Measurements from ENCODE around the gene MARCHF10.
A peak's percentile ranks its signal among the peaks of the same experiment; 100 is the strongest.
"Not testable (repeated sequence)": the region's sequence is repeated elsewhere in the genome, so short reads cannot be mapped to it uniquely, and the experiment has no call there.

The MARCHF10 gene, protein sequence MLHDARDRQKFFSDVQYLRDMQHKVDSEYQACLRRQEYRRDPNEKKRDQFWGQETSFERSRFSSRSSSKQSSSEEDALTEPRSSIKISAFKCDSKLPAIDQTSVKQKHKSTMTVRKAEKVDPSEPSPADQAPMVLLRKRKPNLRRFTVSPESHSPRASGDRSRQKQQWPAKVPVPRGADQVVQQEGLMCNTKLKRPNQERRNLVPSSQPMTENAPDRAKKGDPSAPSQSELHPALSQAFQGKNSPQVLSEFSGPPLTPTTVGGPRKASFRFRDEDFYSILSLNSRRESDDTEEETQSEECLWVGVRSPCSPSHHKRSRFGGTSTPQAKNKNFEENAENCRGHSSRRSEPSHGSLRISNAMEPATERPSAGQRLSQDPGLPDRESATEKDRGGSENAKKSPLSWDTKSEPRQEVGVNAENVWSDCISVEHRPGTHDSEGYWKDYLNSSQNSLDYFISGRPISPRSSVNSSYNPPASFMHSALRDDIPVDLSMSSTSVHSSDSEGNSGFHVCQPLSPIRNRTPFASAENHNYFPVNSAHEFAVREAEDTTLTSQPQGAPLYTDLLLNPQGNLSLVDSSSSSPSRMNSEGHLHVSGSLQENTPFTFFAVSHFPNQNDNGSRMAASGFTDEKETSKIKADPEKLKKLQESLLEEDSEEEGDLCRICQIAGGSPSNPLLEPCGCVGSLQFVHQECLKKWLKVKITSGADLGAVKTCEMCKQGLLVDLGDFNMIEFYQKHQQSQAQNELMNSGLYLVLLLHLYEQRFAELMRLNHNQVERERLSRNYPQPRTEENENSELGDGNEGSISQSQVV

DNA sequence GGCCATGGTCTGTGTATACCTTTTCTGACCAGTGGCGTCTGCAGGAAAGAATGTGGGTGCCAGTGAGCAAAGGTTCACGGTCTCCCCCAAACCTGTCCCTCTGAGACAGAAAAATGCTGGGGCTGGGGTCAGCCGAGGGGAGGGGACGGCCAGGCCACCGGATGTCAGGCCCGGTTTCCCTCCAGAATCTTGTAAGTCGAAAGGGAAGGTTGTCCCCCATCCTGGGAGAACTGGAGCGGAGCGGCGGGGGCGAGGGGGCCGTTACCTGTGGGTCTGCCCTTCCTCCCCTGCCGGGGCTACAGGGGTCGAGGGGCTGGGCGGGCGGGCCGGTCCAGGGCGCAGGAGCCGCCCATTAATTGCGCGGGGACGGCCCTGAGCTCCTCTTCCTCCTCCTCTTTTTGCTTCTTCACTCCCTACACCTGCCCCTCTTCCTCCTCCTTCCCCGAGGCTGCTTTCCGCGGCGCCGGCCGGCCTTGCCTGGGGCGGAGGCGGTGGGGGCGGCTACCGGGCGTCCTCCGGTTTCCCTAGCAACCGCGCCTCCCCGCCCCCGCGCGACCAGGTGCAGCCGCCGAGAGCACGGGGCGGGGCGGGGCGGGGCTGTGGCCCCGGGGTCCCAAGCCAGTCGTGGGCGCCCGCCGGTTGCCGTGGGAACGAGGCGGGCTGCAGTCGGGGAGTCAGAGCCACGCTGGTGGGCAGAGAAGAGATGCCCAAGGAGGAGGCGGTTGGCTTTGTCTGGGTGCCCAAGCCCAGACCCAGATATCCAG lies at the start of gene MARCHF10:
Gene MARCHF10, minus strand, starts transcription at position 503 of the 764 bp plus-strand sequence. CDS start 6,579 bp downstream, outside the sequence.
- DNase-seq = peak; percentile 63

DNA sequence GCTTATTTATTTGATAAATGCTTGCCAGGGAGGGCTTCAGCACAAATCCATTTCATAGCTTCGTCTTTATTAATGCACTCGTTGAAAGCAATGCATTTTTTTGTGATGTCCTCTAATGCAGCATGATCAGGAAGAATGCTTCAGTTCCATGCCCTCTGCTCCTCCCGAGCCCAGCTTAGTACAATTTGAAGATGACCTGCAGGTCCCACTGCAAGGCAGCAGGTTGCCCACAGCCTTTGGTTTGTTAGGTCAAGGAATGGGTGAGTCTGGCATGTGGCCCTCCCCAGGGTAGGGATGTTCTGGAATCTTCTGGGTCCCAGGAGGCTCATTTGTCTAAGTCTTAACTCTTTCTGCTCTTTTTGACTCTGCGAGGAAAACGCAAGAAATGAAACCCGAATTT lies 49.4 kb upstream of the MARCHF10 start:
- no peak for DNase-seq

DNA sequence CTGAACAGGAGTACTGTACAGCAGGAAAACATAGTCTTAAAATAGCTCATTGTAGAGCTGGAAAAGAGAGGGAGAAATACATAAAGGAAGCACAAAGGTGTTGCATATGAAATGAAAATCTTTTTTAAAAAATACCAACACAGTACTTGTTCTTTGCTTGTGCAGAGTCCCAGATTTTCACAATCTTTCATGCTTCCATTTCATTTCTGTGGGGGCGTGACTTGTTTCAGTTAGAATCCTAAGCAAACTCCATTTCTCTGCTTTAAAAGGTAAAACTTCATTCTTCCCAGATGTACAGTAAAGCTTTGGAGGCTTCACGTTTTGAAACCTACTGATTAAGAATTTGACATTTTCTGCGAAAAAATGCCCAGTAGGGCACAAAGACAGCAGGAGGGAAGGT lies 48.5 kb upstream of the MARCHF10 start:
- DNase-seq = no peak

DNA sequence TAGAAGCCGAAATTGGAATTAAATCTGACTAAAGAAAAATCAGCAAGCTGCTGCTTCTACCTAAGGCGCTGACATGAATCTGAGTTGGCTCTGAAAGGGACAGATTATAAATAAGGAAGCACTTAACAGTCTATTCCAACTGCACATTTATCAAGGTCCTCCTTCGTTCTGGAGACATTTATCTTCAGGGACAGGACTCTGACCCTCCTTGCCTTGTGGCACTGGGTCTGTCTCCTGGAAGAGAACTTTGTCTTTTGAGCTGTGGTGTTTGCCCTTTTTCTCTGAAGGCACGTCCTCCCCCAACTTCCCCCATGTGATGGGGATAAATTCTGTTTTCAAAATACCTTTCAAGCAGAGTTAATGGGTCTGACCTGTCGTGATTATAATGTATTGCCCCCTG lies 47.0 kb upstream of the MARCHF10 start:
- no peak for DNase-seq

DNA sequence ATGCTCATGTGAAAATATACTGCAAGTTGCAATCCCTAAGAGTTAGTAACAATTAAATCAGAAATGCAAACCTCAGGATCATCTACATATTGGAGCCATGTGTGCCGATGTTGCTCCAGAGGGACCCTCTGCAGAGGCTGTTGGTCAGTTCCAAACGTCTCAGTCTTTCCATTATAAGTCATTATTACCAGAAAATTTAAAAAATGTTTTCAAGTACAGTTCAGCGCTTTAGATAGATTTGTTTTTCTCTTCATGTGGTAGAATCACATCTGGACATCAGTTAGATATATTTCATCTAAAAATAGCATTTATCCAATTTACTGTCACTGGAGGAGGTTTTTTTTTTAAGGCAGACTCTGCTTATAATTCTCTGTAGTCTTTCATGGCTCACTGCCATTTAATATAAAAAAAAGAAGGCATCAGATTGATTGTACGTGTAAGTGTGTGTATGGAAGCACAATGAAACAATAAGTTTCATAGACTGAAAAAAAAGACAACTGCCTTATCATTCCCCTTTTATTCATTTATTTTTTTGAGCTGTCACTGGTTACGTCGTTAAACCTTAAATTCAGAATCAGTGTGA lies 46.1 kb upstream of the MARCHF10 start:
- no peak for DNase-seq

DNA sequence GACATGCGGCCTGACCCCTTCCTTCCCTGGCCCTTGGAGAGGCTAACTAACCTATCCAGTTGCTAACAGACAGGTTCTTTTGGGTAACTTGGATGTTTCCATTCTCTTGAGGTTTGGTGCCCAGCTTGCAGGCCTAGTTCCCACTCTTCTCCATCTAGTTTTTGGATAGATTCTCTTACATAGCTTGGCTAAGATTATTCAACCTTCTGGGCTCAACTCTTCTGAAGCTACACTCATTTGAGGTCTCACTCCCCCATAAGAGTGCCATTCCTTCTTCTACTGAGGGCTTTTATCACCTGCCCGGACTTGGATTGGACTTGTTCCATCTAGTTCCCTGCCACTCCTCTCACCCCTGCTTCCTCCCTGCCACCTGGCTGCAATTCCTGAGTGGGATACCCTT lies 44.1 kb upstream of the MARCHF10 start:
- no peak for DNase-seq

DNA sequence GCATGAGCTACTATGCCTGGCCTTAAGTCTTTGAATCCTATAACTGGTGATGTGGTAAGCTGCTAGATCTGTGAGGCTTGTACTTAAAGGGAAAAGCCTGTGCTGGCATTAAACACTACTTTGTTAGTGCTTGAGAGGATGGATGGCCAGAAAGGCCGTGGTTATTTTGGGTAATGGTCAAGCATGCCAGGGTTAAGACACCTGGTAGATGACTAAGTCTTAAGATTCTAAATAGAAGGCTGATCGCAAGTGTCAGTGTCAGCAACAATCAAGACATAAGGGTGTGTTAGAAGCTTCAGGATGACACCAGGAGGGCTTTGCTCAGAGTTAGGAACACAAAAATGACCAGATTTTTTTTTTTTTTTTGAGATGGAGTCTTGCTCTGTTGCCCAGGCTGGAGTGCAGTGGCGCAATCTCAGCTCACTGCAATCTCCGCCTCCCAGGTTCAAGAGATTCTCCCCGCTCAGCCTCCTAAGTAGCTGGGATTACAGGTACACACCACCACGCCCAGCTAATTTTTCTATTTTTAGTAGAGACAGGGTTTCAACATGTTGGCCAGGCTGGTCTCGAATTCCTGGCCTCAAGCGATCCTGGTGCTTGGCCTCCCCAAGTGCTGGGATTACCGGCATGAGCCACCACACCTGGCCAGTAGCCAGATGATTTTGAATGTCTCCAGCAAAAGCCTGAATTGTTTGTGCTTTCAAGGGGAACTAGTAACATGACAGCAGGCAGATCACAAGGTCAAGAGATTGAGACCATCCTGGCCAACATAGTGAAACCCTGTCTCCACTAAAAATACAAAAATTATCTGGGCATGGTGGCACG lies 41.7 kb upstream of the MARCHF10 start:
- DNase-seq = not testable (repeated sequence)

DNA sequence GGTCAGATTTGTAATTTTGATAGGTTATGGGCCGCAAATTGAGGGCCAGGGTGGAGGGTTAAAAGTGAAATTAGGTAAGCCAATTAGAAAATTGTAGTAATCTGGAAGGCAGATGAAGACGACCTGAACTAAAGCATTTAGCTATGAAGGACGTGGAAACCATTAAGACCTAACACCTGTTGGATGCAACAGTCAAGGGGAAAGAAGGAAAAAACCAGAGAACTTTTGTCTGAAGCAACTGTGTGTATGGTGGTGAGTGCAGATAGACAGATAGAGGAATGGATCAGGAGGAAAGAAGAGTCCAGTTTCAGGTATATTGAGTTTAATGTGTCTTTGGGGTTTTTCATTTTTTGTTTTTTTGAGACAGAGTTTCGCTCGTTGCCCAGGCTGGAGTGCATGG lies 40.2 kb upstream of the MARCHF10 start:
- no peak for DNase-seq

DNA sequence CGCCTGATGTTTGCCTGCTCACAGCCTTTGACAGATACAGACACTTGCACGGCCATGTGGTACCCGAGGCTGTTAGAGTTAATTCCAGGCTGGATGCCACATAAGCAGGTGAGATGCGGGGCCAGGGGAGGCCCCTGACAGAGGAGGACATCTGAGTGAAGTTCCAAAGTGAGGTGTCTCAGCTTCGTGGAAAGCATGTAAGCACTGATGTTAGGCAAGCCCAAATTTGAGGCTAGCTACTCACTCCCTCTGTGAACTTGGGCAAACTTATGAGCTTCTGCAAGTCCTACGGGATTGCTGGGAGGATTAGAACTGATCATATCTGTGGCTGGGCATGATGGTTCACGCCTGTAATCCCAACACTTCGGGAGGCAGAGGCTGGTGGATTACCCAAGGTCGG lies 39.3 kb upstream of the MARCHF10 start:
- DNase-seq = no peak

DNA sequence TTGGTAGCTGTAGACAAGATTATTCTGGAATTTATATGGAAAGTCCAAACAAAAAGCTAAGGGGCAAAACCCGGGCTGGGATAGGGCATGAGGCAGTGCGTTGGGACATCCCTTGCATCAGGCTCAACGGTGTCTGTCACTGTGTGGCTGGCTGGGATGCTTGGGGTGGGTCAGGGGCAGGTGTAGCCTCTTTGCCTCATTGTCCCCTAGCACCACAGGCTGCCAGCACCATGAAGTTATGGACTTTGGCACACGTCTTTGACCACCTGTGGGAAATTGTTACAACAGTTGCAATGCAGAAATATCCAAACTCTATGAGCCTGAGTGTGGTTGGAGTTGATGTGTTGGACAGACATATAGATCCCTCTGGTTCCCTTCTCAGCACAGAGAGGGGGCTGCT lies 32.8 kb upstream of the MARCHF10 start:
- DNase-seq = no peak

DNA sequence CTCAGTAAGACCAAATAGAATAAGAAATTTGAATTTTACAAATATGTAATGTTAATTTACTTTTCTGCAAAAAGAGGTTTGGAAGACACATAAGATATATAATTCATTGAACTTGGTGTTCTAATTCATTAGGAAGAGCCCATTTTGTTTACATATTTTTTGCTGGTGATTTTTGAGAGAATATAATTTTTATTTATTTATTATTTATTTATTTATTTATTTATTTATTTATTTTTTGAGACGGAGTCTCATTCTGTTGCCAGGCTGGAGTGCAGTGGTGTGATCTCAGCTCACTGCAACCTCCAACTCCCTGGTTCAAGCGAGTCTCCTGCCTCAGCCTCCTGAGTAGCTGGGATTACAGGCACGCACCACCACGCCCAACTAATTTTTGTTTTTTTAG lies 25.7 kb upstream of the MARCHF10 start:
- DNase-seq = not testable (repeated sequence)

DNA sequence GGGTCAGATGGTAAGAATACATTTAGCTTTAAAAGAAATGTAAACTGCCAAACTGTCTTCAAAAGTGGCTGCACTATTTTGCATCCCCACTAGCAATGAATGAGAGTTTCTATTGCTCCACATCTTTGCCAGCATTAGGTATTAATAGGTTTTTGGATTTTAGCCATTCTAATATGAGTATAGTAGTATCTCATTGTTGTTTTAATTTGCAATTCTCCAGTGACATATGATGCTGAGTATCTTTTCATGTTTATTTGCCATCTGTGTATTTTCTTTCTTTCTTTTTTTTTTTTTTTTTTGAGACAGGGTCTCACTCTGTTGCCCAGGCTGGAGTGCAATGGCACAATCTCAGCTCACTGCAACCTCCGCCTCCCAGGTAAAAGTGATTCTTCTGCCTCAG lies 24.3 kb upstream of the MARCHF10 start:
- no peak for DNase-seq

DNA sequence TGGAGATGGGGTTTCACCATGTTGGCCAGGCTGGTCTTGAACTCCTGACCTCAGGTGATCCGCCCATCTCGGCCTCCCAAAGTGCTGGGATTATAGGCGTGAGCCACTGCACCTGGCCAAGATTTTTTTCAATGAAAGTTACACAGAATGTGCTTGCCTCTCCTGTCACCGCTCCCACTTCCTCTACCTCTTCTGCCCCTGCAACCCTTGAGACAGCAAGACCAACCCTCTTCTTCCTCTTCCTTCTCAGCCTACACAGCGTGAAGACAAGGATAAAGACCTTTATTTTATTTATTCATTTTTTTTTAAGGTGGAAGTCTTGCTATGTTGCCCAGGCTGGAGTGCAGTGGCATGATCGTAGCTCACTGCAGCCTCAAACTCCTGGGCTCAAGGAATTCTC lies 23.0 kb upstream of the MARCHF10 start:
- not testable (repeated sequence) for DNase-seq

DNA sequence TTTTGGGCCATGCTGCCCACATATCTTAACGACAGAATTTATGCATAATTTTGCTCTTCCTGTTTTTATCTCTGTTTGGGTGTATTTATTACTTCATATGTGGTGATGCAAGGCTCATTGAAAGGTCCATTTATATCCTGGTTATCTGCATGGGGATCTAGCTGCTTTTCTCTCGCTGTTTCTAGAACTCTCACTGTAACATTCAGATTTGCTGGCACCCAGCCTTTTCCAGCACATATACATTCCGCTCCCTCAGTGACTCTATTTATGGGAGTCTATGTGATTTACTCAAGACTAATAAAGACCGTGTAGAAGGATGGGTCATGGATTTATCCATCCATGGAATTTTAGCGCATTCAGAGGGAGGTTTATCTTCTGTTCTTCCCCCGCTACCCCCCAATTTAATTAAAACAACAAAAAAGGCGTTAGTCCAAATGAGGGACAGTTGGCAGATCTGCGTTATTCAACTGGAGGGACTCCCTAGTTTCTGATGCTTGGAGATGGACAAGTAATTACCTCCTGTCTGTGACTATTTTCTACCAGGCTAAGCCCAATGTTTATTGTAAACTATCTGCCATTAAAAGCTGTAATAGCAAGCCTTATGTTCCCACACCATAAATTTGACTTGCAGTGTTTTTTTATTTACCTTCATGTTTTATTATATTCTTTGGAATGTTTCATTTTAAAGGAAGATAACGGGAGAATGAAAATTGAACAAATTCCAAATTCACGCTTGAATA lies 19.8 kb upstream of the MARCHF10 start:
- DNase-seq = no peak

DNA sequence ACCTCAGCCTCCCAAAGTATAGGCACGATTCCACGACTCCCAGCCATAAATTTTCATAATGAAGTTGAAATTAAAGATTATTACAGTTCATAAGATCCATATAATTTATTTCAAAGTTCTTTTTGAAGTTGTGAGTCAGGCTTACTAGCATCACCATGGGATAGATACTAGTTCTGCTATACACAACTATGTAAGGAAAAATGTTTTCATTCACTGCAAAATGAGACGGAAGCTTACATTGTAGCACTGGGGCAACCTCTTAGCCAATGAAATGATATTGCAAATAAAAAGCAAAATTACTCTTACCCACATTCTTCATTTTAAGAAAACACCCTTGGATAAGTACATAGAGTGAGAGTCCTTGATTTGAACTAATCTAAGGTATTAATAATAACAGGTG lies 18.8 kb upstream of the MARCHF10 start:
- no peak for DNase-seq

DNA sequence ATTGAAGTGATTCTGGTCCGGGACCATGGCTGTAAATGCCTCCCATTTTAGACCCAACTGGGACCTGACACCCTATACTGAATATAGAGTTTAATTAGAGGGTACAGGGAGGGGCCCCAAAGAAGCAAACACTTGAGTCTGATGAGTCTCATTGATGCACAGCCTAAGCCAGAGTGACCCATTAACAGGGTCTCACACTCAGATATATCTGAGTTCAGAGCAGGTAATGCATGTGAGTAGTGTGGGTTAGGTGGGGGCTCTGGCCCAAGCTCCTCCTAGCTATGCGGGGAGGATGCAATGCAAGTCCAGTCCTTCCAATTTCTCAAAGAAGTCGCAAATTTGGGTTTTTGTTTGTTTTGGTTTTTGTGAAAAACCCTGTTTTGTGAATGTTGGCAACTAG lies 17.1 kb upstream of the MARCHF10 start:
- no peak for DNase-seq

DNA sequence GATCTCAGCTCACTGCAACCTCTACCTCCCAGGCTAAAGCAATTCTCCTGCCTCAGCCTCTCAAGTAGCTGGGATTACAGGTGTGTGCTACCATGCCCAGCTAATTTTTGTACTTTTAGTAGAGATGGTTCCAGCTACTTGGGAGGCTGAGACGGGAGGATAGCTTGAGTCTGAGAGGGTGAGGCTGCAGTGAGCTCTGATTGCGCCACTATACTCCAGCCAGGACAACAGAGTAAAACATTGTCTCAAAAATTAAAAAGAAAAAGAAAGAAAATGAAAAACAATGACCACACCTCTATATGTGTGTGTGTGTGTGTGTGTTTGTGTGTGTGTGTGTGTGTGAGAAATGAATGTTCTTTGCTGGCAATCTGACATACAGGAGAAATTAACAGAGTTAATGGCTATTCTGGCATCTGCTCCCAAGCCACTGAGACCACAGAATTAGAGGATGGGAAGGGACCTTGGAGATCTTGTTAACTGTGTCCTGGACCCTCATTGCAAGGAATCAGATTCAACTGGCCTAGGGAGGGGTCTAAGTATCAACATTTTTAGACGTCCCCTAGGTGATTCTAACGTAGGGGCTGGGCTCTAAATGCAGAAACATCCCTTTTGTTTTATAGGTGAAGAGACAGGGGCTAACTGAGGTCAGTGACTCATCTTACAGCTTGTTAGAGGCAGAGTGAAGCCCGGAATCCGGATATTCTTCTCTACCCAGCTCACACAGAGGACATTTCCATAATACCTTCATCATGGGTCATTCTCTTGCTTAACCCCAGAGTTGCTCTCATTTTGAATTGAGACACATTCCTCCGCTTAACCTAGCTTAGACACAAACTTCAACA lies 16.4 kb upstream of the MARCHF10 start:
- DNase-seq = no peak

DNA sequence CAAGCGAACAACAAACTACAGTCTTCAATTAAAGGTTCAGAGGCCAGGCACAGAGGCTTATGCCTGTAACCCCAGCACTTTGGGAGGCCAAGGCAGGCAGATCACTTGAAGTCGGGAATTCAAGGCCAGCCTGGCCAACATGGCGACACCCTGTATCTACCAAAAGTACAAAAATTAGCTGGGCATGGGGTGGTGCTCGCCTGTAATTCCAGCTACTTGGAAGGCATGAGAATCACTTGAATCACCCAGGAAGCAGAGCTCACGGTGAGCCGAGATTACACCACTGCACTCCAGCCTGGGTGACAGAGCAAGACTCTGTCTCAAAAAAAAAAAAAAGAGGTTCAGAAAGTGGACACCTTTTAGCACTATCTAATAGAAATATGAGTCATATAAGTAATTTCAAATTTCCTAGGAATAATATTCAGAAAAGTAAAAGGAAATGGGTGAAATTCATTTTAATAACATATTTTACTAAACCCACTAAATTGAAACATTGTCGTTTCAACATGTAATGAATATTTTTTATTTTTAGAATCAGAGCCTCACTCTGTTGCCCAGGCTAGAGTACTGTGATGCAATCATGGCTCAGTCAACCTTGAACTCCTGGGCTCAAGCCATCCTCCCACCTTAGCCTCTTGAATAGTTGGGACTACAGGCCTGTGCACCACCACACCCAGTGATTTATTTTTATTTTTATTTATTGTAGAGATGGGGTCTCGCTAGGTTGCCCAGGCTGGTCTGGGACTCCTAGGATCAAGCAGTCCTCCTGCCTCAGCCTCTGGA lies 15.2 kb upstream of the MARCHF10 start:
- no peak for DNase-seq

DNA sequence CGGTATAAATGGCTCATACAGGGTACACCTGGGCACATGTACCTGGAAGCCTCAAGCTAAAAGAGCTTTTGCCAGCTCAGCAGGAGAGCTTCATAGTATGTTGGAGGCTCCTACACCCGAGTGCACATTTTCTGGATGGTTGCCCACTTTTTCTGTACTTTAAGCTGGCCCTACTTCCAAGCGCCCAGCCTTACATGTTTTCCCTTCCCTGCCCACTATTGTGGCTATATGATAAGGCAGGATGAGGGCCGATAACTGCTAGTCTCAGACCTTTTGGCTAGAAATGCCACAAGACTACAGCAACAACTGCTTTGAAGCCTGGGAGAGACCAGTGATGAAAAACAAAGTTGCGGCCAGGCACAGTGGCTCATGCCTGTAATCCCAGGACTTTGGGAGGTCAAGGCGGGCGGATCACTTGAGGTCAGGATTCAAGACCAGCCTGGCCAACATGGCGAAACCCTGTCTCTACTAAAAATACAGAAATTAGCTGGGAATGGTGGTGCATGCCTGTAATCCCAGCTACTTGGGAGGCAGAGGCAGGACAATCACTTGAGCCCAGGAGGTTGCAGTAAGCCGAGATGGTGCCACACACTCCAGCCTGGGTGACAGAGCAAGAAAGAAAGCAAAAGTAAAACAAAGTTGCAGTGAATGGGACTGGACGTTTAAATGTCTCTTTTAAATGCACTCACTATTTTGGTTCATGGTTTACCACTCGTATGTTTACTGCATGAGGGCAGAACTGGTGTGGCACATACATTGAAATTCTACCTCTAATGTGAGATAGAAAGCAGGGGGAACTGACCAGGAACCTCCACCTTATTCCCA lies 14.2 kb upstream of the MARCHF10 start:
- no peak for DNase-seq
